AG04450 (cell line): ENCODE results near the gene NET1. TPM values are rescaled to one million over a fixed set of nuclear protein-coding genes. Genes with fewer than 3 reads are reported as not detected.

Experiments used
- CTCF ChIA-PET: fragments of 300-600, 350-600 bp; formaldehyde crosslinking; extraction: SDS; loops from one replicate; lab custom pipeline; 2022; ENCODE audit warnings: antibody characterized with exemption, inconsistent platforms; lab: Charles Lee
- POLR2A ChIA-PET: fragments of 350-600 bp; formaldehyde crosslinking; extraction: SDS; loops from one replicate; lab custom pipeline; 2021; ENCODE audit warnings: antibody characterized with exemption, inconsistent platforms; lab: Yijun Ruan, JAX
- DNase-seq: peaks from one replicate; pipeline ENCODE4 v3.0.0-alpha.2; 2011; ENCODE audit warnings: low read depth, low spot score
- H3K27ac ChIP-seq: one replicate; pipeline ENCODE4 v1.5.1; 2012; ENCODE audit warnings: low read depth, low read length, control low read depth
- H3K27me3 ChIP-seq: one replicate; pipeline ENCODE4 v1.6.0; 2012; ENCODE audit warnings: low read length; ENCODE audit not compliant: control insufficient read depth, insufficient read depth
- H3K4me3 ChIP-seq: 2 replicates; pipeline ENCODE4 v1.5.1; 2011; ENCODE audit warnings: mild to moderate bottlenecking, low read depth, low read length, control low read depth
- H3K9me3 ChIP-seq: 2 replicates; pipeline ENCODE4 v1.5.1; 2012; ENCODE audit warnings: low read length; ENCODE audit not compliant: control insufficient read depth, insufficient read depth
- CTCF ChIP-seq: IDR thresholded peaks from 2 replicates; pipeline ENCODE4 v1.5.1; 2011; ENCODE audit warnings: low read depth, low read length, control low read depth, inconsistent platforms
- polyA plus RNA-seq: library from polyadenylated mRNA; depleted of rRNA; stranded (reverse); fragments of >200 nt; gene quantifications from 2 replicates; pipeline ENCODE4 v1.2.3, GENCODE V29; 2011

Gene NET1
- polyA plus RNA-seq, 1 experiment: 46.8 TPM

- CTCF ChIA-PET: interaction anchor here (1.4 kb wide), 1 partner anchor 146 kb away, joined by 4 read pairs; no protein-coding TSS in a partner anchor
- H3K4me3 ChIP-seq: no peak overlapping the region
- no peak for TF ChIP-seq CTCF
- POLR2A ChIA-PET: no interaction called here
- H3K27me3 ChIP-seq: no peaks in the 10 kb centered on the region
- no peaks in the 10 kb centered on the region; the same call in 1 of the 2 replicates for H3K9me3 ChIP-seq
- no peak for DNase-seq
- no peak overlapping the region for H3K27ac ChIP-seq
These were observed 64.7 kb downstream of the NET1 start for GRCh38 chr10:5476918-5477525.

- CTCF ChIA-PET: no interaction called here
- Histone ChIP-seq H3K4me3 (no peak overlapping the region), H3K27ac (no peak overlapping the region), H3K9me3 (no peaks in the 10 kb centered on the region; the same call in 1 of the 2 replicates), H3K27me3 (no peaks in the 10 kb centered on the region)
- POLR2A ChIA-PET: no interaction called here
- no peak for DNase-seq
- no peak for TF ChIP-seq CTCF
These were observed 65.8 kb downstream of the NET1 start for GRCh38 chr10:5477948-5478693.

- no peak for TF ChIP-seq CTCF
- H3K9me3 ChIP-seq: no peaks in the 10 kb centered on the region; the same call in none of the 2 replicates
- no peak overlapping the region for H3K27ac ChIP-seq
- DNase-seq: no peak
- CTCF ChIA-PET: interaction anchor here (0.6 kb wide), 1 partner anchor 303 kb away, joined by 4 read pairs; no protein-coding TSS in a partner anchor
- POLR2A ChIA-PET: no interaction called here
- H3K4me3 ChIP-seq: no peak overlapping the region
- no peaks in the 10 kb centered on the region for H3K27me3 ChIP-seq
These were observed 66.4 kb downstream of the NET1 start for GRCh38 chr10:5478694-5479305.

- ChIA-PET POLR2A (no interaction called here), CTCF (interaction anchor here (1.1 kb wide), 1 partner anchor 143 kb away, joined by 3 read pairs; no protein-coding TSS in a partner anchor)
- H3K27ac ChIP-seq: no peak overlapping the region
- no peak overlapping the region for H3K4me3 ChIP-seq
- no peaks in the 10 kb centered on the region for H3K27me3 ChIP-seq
- DNase-seq: no peak
- TF ChIP-seq CTCF: no peak
- H3K9me3 ChIP-seq: no peaks in the 10 kb centered on the region; the same call in none of the 2 replicates
These were observed 67.3 kb downstream of the NET1 start for GRCh38 chr10:5479481-5480161.
